ENCODE results near the gene DHX57. TPM values are rescaled to one million over a fixed set of nuclear protein-coding genes. Genes with fewer than 3 reads are reported as not detected.

The DHX57 gene
- total RNA-seq, 1 donor from 2014 or later = 4.3 TPM

Other genes with a start within 250 kb of the DHX57 start
- gene GALM, start 209.8 kb downstream of the DHX57 start, total RNA-seq = 1.4 TPM
- 54.1 TPM for gene SRSF7, start 124.6 kb downstream of the DHX57 start, total RNA-seq
- 0.85 TPM for gene GEMIN6, start 97.7 kb downstream of the DHX57 start, total RNA-seq
- not detected for gene MORN2, start within 50 bp of the DHX57 start, total RNA-seq
- 6.4 TPM for gene ARHGEF33, start 13.9 kb upstream of the DHX57 start, total RNA-seq
- 11.3 TPM for gene SOS1, start 245.1 kb upstream of the DHX57 start, total RNA-seq